OCI-LY7 (cell line): ENCODE data around the gene GSC2. TPM values are rescaled to one million over a fixed set of nuclear protein-coding genes. Genes with fewer than 3 reads are reported as not detected.

ENCODE experiments used
- BruUV-seq: library from RNA; stranded (reverse); fragments of 400-500 nt; replicated peaks from 2 replicates; lab custom pipeline; 2021; lab: Mats Ljungman, UMichigan
- CTCF ChIA-PET: fragments of 300-600 bp; sonication (Branson Sonifier 250); formaldehyde crosslinking; loops from one replicate; lab custom pipeline; 2022; ENCODE audit warnings: antibody characterized with exemption; ENCODE audit not compliant: unreplicated experiment; lab: Charles Lee
- POLR2A ChIA-PET: fragments of 300-600 bp; sonication (Branson Sonifier 250); formaldehyde crosslinking; loops from one replicate; lab custom pipeline; 2022; ENCODE audit warnings: antibody characterized with exemption; lab: Charles Lee
- DNase-seq: peaks from one replicate; pipeline ENCODE4 v3.0.0-alpha.2; 2015; ENCODE audit warnings: low spot score
- H2AFZ ChIP-seq: fragments of 200-600 bp; sonication (generic), shearing (Covaris generic); 2 replicates; pipeline ENCODE4 v1.6.1; 2014; ENCODE audit warnings: mild to moderate bottlenecking, antibody characterized with exemption, low read length, moderate library complexity
- H3K27ac ChIP-seq: fragments of 200-600 bp; sonication (generic); 2 replicates; pipeline ENCODE4 v1.5.1; 2014; ENCODE audit warnings: mixed run types, low read depth, mild to moderate bottlenecking, moderate library complexity, low read length, inconsistent platforms; ENCODE audit not compliant: poor library complexity, severe bottlenecking
- H3K36me3 ChIP-seq: fragments of 200-600 bp; sonication (generic); 2 replicates; pipeline ENCODE4 v1.6.1; 2014; ENCODE audit warnings: mild to moderate bottlenecking, antibody characterized with exemption, low read length, moderate library complexity, mixed read lengths; ENCODE audit not compliant: insufficient read depth
- H3K4me1 ChIP-seq: fragments of 200-600 bp; sonication (generic); 2 replicates; pipeline ENCODE4 v1.5.1; 2014; ENCODE audit warnings: mild to moderate bottlenecking, low read length; ENCODE audit not compliant: insufficient read depth, poor library complexity, severe bottlenecking
- H3K4me2 ChIP-seq: fragments of 200-600 bp; sonication (generic); 2 replicates; pipeline ENCODE4 v1.6.1; 2014; ENCODE audit warnings: mild to moderate bottlenecking, low read length
- H3K4me3 ChIP-seq: fragments of 200-600 bp; sonication (generic); 2 replicates; pipeline ENCODE4 v1.5.1; 2014; ENCODE audit warnings: mild to moderate bottlenecking, low read depth, low read length; ENCODE audit not compliant: poor library complexity, severe bottlenecking
- H3K79me2 ChIP-seq: fragments of 200-600 bp; sonication (generic); 2 replicates; pipeline ENCODE4 v1.6.1; 2016; ENCODE audit warnings: low read depth, mild to moderate bottlenecking, low read length, moderate library complexity, mixed read lengths; ENCODE audit not compliant: insufficient read depth
- H3K9me2 ChIP-seq: fragments of 200-600 bp; sonication (generic); 2 replicates; pipeline ENCODE4 v1.6.1; 2016; ENCODE audit warnings: mild to moderate bottlenecking, low read length, mixed read lengths; ENCODE audit not compliant: insufficient read depth
- H3K9me3 ChIP-seq: fragments of 200-600 bp; sonication (generic); 2 replicates; pipeline ENCODE4 v1.6.1; 2014; ENCODE audit warnings: mild to moderate bottlenecking, mixed run types, low read length, mixed read lengths
- H4K20me1 ChIP-seq: fragments of 200-600 bp; sonication (generic); 2 replicates; pipeline ENCODE4 v1.6.1; 2014; ENCODE audit warnings: mild to moderate bottlenecking, antibody characterized with exemption, low read length, moderate library complexity, mixed read lengths; ENCODE audit not compliant: insufficient read depth
- EZH2phosphoT487 ChIP-seq: fragments of 200-600 bp; sonication (generic); IDR thresholded peaks from 2 replicates; pipeline ENCODE4 v1.6.1; 2018; ENCODE audit warnings: low read depth, borderline replicate concordance, mild to moderate bottlenecking, mixed run types, antibody characterized with exemption, low read length, moderate library complexity, mixed read lengths
- intact Hi-C: fragments of 100-400 bp; cut with micrococcal nuclease; formaldehyde crosslinking; loops from one replicate; pipeline ENCODE4 v1.10.0; 2022; ENCODE audit not compliant: unreplicated experiment
- total RNA-seq, 2 experiments: library from RNA; depleted of rRNA in 1 of 2; stranded (reverse); fragments of >200 nt in 1 of 2; shearing (Covaris generic) in 1 of 2; gene quantifications; 2 replicates each; pipeline ENCODE4 v1.2.3, GENCODE V29; 2014 to 2022
- TF ChIP-seq, protein P1 (sequence below): fragments of 200-600 bp; sonication (generic); conservative IDR thresholded peaks from 2 replicates; pipeline ENCODE4 v1.5.1; 2014; ENCODE audit warnings: mild to moderate bottlenecking, antibody characterized with exemption, low read length, moderate library complexity, mixed read lengths

GSC2 gene
- total RNA-seq, 2 experiments from 2014 or later: not detected

DNA sequence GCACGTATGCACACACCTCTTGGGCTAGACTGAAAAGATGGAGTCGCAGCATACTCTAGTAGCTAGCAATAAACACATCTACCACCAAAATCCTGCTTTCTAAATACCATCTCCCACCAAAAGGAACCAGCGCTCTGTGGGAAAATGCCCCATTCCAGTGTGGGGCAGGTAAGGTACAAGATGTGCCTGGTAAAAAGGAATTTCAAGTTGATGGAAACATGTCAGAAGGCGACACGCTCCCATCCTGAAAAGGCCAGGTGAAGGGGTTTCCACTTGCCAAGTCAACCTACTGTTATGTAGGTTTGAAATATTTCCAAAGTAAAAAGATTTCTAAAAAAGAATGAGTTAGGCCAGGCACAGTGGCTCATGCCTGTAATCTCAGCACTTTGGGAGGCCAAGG, 36.7 kb downstream of the GSC2 start:
- peaks cover 60% of the 10 kb centered on the region for H3K4me1 ChIP-seq
- no peak overlapping the region for H3K27ac ChIP-seq
- peaks cover 16% of the 10 kb centered on the region; the same call in 1 of the 2 replicates for H3K36me3 ChIP-seq
- H3K4me2 ChIP-seq: no peak overlapping the region
- no peak for TF ChIP-seq EZH2phosphoT487
- TF ChIP-seq, protein P1, sequence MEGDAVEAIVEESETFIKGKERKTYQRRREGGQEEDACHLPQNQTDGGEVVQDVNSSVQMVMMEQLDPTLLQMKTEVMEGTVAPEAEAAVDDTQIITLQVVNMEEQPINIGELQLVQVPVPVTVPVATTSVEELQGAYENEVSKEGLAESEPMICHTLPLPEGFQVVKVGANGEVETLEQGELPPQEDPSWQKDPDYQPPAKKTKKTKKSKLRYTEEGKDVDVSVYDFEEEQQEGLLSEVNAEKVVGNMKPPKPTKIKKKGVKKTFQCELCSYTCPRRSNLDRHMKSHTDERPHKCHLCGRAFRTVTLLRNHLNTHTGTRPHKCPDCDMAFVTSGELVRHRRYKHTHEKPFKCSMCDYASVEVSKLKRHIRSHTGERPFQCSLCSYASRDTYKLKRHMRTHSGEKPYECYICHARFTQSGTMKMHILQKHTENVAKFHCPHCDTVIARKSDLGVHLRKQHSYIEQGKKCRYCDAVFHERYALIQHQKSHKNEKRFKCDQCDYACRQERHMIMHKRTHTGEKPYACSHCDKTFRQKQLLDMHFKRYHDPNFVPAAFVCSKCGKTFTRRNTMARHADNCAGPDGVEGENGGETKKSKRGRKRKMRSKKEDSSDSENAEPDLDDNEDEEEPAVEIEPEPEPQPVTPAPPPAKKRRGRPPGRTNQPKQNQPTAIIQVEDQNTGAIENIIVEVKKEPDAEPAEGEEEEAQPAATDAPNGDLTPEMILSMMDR: no peak
- no TSS peak for BruUV-seq
- H3K4me3 ChIP-seq: no peak overlapping the region
- H2AFZ ChIP-seq: no peak overlapping the region
- no peak for DNase-seq
- CTCF ChIA-PET: no interaction called here
- H3K9me3 ChIP-seq: no peaks in the 10 kb centered on the region
- H4K20me1 ChIP-seq: peaks cover 46% of the 10 kb centered on the region
- POLR2A ChIA-PET: no interaction called here
- peaks cover 90% of the 10 kb centered on the region for H3K79me2 ChIP-seq
- no peaks in the 10 kb centered on the region for H3K9me2 ChIP-seq
- intact Hi-C loops: no loop called here

DNA sequence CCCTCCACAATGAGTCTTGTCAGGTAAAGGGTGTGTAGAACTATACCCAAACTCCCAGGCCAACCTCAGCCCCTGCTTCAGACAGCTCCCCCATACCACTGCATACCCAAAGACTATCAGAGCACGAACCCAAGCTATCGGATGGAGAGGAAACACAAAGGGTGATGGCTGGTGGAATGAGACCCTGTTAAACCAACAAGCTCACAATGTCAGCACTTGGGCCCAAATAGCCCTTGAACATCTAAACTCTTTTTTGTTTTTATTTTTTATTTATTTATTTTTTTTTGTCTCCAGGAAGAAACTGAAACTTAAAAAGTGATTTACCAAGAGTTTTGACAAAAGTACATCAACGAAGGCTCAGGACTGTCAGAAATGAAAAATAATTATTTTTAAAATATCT, 38.5 kb downstream of the GSC2 start:
- no TSS peak for BruUV-seq
- Histone ChIP-seq H3K4me3 (no peak overlapping the region), H3K36me3 (peaks cover 27% of the 10 kb centered on the region), H3K9me3 (no peaks in the 10 kb centered on the region), H3K4me2 (no peak overlapping the region), H3K79me2 (peaks cover 92% of the 10 kb centered on the region), H3K4me1 (peaks cover 41% of the 10 kb centered on the region), H2AFZ (no peak overlapping the region), H3K9me2 (no peaks in the 10 kb centered on the region), H3K27ac (no peak overlapping the region), H4K20me1 (peaks cover 37% of the 10 kb centered on the region)
- no peak for TF ChIP-seq EZH2phosphoT487
- TF ChIP-seq, protein P1: 0 out of 2 replicates have a peak, but pooled peaks have one; percentile 2
- CTCF ChIA-PET: interaction anchor here (1.6 kb wide), 1 partner anchor 33 kb away, joined by 3 read pairs; the partner anchor contains the start of gene ESS2
- intact Hi-C loops: no loop called here
- POLR2A ChIA-PET: interaction anchor here (0.7 kb wide), 1 partner anchor 37 kb away, joined by 7 read pairs; no protein-coding TSS in a partner anchor
- DNase-seq: no peak

DNA sequence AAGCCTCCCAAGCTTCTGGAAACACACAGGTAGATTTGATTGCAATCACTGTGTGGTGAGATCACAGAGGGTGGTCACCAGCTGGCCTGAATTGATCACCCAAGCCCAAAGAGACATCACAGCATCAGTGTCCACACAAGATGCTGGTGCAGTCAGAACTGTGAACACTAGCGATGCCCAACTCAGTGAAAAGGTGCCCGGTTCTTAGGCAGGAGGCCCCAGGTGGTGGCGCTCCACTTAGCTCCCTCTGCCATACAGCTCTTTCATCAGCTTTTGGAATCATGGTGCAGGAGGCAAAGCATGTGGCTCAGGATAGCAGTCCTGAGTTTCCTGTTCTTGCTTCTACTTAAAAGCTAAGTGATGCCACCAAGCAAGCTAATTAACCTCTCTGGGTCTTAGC, 39.0 kb downstream of the GSC2 start:
- TF ChIP-seq, protein P1: peak; percentile 43; the same call in 1 of the 2 replicates
- TF ChIP-seq EZH2phosphoT487: no peak
- no peaks in the 10 kb centered on the region for H3K9me3 ChIP-seq
- peaks cover 25% of the 10 kb centered on the region for H3K36me3 ChIP-seq
- no TSS peak for BruUV-seq
- no peak overlapping the region for H2AFZ ChIP-seq
- ChIA-PET CTCF (interaction anchor here (1.6 kb wide), 1 partner anchor 33 kb away, joined by 3 read pairs; the partner anchor contains the start of gene ESS2), POLR2A (interaction anchor here (0.6 to 0.7 kb wide), 2 partner anchors 37 to 47 kb away, joined by 4 to 7 read pairs; no protein-coding TSS in a partner anchor)
- intact Hi-C loops: no loop called here
- H3K4me2 ChIP-seq: no peak overlapping the region
- no peaks in the 10 kb centered on the region for H3K9me2 ChIP-seq
- no peak overlapping the region for H3K4me3 ChIP-seq
- peaks cover 33% of the 10 kb centered on the region for H4K20me1 ChIP-seq
- H3K27ac ChIP-seq: no peak overlapping the region
- H3K79me2 ChIP-seq: peaks cover 92% of the 10 kb centered on the region
- no peak for DNase-seq
- peaks cover 37% of the 10 kb centered on the region for H3K4me1 ChIP-seq
